HG03571 (cell line): ENCODE data around the gene PI4KA.
"Not testable (repeated sequence)": the region's sequence is repeated elsewhere in the genome, so short reads cannot be mapped to it uniquely, and the experiment has no call there.

Source experiments
- ATAC-seq: cut with Tn5 transposase; IDR thresholded peaks from one replicate; pipeline ENCODE4 v1.9.1; 2021; ENCODE audit not compliant: unreplicated experiment

PI4KA gene

GRCh38 chr22:20779014-20779817 lies 79.4 kb downstream of the PI4KA start:
- no peak for ATAC-seq

GRCh38 chr22:20777420-20778177 lies 81.0 kb downstream of the PI4KA start:
- no peak for ATAC-seq

GRCh38 chr22:20776624-20777405 lies 81.8 kb downstream of the PI4KA start:
- no peak for ATAC-seq

- no peak for ATAC-seq
Observed at GRCh38 chr22:20775342-20775895, 83.2 kb downstream of the PI4KA start.

- ATAC-seq, result no peak
Observed at GRCh38 chr22:20774882-20775281, 83.7 kb downstream of the PI4KA start.

GRCh38 chr22:20773793-20774212 lies 84.8 kb downstream of the PI4KA start, which contains the start of gene SERPIND1:
TSS of gene SERPIND1 (plus strand) at chr22:20774113. CDS start at chr22:20779313, 5,200 bp downstream.
- no peak for ATAC-seq

GRCh38 chr22:20771918-20772625 lies 86.5 kb downstream of the PI4KA start:
- no peak for ATAC-seq

GRCh38 chr22:20769496-20769826 lies 89.2 kb downstream of the PI4KA start:
- not testable (repeated sequence) for ATAC-seq

GRCh38 chr22:20766530-20766929 lies 92.1 kb downstream of the PI4KA start:
- ATAC-seq, result no peak

- ATAC-seq, result no peak
Observed at GRCh38 chr22:20765938-20766337, 92.7 kb downstream of the PI4KA start.

- no peak for ATAC-seq
Observed at GRCh38 chr22:20764729-20765128, 93.9 kb downstream of the PI4KA start.

- ATAC-seq, result no peak
Observed at GRCh38 chr22:20764471-20764720, 94.2 kb downstream of the PI4KA start.

- no peak for ATAC-seq
Observed at GRCh38 chr22:20763630-20764470, 94.8 kb downstream of the PI4KA start.

GRCh38 chr22:20762233-20762796 lies 96.3 kb downstream of the PI4KA start:
- no peak for ATAC-seq

GRCh38 chr22:20761536-20761935 lies 97.1 kb downstream of the PI4KA start:
- ATAC-seq, result no peak

- ATAC-seq, result no peak
Observed at GRCh38 chr22:20760084-20760483, 98.5 kb downstream of the PI4KA start.

- no peak for ATAC-seq
Observed at GRCh38 chr22:20758688-20759087, 99.9 kb downstream of the PI4KA start.

GRCh38 chr22:20756846-20757245 lies 101.8 kb downstream of the PI4KA start:
- ATAC-seq, result no peak

GRCh38 chr22:20752873-20753272 lies 105.7 kb downstream of the PI4KA start:
- no peak for ATAC-seq
